Fibroblast of villous mesenchyme (primary cell): ENCODE data around the gene TPCN1. TPM values are rescaled to one million over a fixed set of nuclear protein-coding genes. Genes with fewer than 3 reads are reported as not detected.

ENCODE experiments used
- DNase-seq: peaks from one replicate; pipeline ENCODE4 v3.0.0-alpha.2; 2010; ENCODE audit warnings: low read depth
- H3K4me3 ChIP-seq: 2 replicates; pipeline ENCODE4 v1.5.1; 2011; ENCODE audit warnings: low read depth, mild to moderate bottlenecking, low read length
- CTCF ChIP-seq: IDR thresholded peaks from 2 replicates; pipeline ENCODE4 v1.5.1; 2012; ENCODE audit warnings: low read depth, mild to moderate bottlenecking, low read length; ENCODE audit not compliant: insufficient read depth
- total RNA-seq: library from RNA; depleted of rRNA; stranded (reverse); fragments of >200 nt; gene quantifications from 2 replicates; pipeline ENCODE4 v1.2.3, GENCODE V29; 2012

Gene TPCN1
- total RNA-seq, 1 donor, result 25.9 TPM

- no peak overlapping the region for H3K4me3 ChIP-seq
- DNase-seq, result no peak
- TF ChIP-seq CTCF, result no peak
Observed at GRCh38 chr12:113196582-113196981, 24.7 kb upstream of the TPCN1 start.

GRCh38 chr12:113196990-113197389 is 24.3 kb upstream of the TPCN1 start:
- peak; percentile 85 for DNase-seq
- TF ChIP-seq CTCF, result peak; percentile 82

GRCh38 chr12:113197518-113198077 is 23.7 kb upstream of the TPCN1 start:
- no peak for TF ChIP-seq CTCF
- no peak for DNase-seq
- no peak overlapping the region for H3K4me3 ChIP-seq

More at GRCh38 chr12:113196990-113197389, 24.3 kb upstream of the TPCN1 start:
- H3K4me3 ChIP-seq, result no peak overlapping the region

- TF ChIP-seq CTCF, result no peak
- DNase-seq, result no peak
- no peak overlapping the region for H3K4me3 ChIP-seq
Observed at GRCh38 chr12:113198296-113198695, 23.0 kb upstream of the TPCN1 start.

- DNase-seq, result no peak
- TF ChIP-seq CTCF, result no peak
- no peak overlapping the region for H3K4me3 ChIP-seq
Observed at GRCh38 chr12:113200021-113200797, 21.1 kb upstream of the TPCN1 start.

GRCh38 chr12:113201187-113202177 is 19.8 kb upstream of the TPCN1 start:
- no peak overlapping the region for H3K4me3 ChIP-seq
- no peak for DNase-seq
- no peak for TF ChIP-seq CTCF
